ENCODE measurements around the gene ZC3H18. TPM values are rescaled to one million over a fixed set of nuclear protein-coding genes. Genes with fewer than 3 reads are reported as not detected.

Gene ZC3H18
- total RNA-seq, 6 experiments from 2014 or later = 37.9 to 49.3 (median 42.8) TPM

DNA sequence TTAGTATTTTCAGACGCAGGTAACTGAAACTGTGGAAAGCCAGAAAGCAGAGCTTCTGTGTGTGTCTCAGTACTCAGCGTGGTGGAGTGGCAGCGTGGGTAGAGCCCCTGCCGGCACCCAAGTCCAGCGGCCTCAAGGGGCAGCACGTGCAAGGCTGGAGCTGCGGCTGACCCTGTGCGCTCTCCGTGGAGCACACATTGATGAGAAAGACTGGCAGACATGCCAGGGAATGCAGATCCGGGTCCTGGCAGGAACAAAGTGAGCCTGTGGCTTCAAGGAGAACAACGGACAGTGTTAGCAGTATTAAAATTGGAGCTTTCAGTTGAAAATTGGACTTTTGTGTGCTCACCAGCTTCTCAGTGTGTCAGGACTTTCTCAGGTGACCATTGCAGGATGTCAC, 23.3 kb downstream of the ZC3H18 start:
- DNase-seq = no peak
- TF ChIP-seq, protein P1, sequence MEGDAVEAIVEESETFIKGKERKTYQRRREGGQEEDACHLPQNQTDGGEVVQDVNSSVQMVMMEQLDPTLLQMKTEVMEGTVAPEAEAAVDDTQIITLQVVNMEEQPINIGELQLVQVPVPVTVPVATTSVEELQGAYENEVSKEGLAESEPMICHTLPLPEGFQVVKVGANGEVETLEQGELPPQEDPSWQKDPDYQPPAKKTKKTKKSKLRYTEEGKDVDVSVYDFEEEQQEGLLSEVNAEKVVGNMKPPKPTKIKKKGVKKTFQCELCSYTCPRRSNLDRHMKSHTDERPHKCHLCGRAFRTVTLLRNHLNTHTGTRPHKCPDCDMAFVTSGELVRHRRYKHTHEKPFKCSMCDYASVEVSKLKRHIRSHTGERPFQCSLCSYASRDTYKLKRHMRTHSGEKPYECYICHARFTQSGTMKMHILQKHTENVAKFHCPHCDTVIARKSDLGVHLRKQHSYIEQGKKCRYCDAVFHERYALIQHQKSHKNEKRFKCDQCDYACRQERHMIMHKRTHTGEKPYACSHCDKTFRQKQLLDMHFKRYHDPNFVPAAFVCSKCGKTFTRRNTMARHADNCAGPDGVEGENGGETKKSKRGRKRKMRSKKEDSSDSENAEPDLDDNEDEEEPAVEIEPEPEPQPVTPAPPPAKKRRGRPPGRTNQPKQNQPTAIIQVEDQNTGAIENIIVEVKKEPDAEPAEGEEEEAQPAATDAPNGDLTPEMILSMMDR (IDR thresholded peaks at IDR 0.05) = no peak
- H3K4me1 Mint-ChIP-seq (ENCODE audit: low read depth) = no peaks in the 10 kb centered on the region
- peaks cover 21% of the 10 kb centered on the region for H3K36me3 Mint-ChIP-seq (ENCODE audit: low read depth)
- no peaks in the 10 kb centered on the region for H3K9me3 Mint-ChIP-seq
- no peak overlapping the region for H3K4me3 Mint-ChIP-seq
- no peaks in the 10 kb centered on the region; the same call in 1 of the 2 replicates for H3K27me3 Mint-ChIP-seq (ENCODE audit: insufficient read depth)
- H3K27ac Mint-ChIP-seq = no peak overlapping the region

DNA sequence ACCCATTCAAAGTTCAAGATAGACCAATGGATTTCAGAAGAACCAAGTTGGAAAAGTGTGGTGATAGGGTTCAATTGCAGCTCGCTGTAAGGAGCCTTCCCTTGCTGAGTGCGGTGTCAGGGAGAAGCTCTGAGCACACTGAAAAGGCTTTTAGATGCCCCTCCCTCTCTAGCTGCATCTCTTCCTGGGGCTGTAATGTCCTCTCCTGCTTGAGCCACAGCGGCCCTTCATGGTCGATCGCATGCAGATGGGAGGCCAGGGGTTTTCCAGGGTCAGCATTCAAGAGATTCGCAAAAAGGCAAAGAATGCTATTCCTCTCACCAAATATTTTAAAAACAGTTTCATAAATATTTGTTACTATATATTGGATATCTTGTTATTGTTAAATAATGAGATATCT, 23.7 kb downstream of the ZC3H18 start:
- H3K27me3 Mint-ChIP-seq (ENCODE audit: insufficient read depth) = no peaks in the 10 kb centered on the region; the same call in 1 of the 2 replicates
- peaks cover 21% of the 10 kb centered on the region for H3K36me3 Mint-ChIP-seq (ENCODE audit: low read depth)
- DNase-seq = no peak
- no peak overlapping the region for H3K27ac Mint-ChIP-seq
- H3K4me3 Mint-ChIP-seq = no peak overlapping the region
- H3K9me3 Mint-ChIP-seq = no peaks in the 10 kb centered on the region
- H3K4me1 Mint-ChIP-seq (ENCODE audit: low read depth) = no peaks in the 10 kb centered on the region
- TF ChIP-seq, protein P1 (IDR thresholded peaks at IDR 0.05) = no peak

DNA sequence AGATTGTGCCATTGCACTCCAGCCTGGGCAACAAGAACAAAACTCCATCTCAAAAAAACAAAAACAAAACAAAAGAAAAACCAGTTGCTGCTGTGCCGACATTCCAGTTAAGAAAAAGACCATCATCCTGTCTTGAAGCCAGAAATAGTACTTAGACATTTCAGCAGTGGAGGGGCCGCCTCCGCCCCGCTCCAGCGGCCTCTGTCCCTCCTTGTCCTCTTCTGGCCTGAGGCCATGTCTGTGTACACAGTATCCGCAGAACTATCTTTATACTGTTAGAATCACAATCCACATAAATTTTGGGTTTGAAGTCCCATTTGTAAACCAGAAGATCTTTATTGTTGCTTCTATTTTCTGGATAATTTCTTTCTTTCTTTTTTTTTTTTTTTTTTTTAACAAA, 24.9 kb downstream of the ZC3H18 start:
- DNase-seq = no peak
- no peak overlapping the region for H3K27ac Mint-ChIP-seq
- no peaks in the 10 kb centered on the region; the same call in 1 of the 2 replicates for H3K27me3 Mint-ChIP-seq (ENCODE audit: insufficient read depth)
- H3K9me3 Mint-ChIP-seq = no peaks in the 10 kb centered on the region
- peaks cover 19% of the 10 kb centered on the region for H3K36me3 Mint-ChIP-seq (ENCODE audit: low read depth)
- H3K4me3 Mint-ChIP-seq = no peak overlapping the region
- no peaks in the 10 kb centered on the region for H3K4me1 Mint-ChIP-seq (ENCODE audit: low read depth)
- TF ChIP-seq, protein P1 (IDR thresholded peaks at IDR 0.05) = no peak

GRCh38 chr16:88595921-88596320, 25.7 kb downstream of the ZC3H18 start:
- Mint-ChIP-seq H3K4me1 (ENCODE audit: low read depth) (no peaks in the 10 kb centered on the region), H3K36me3 (ENCODE audit: low read depth) (peaks cover 24% of the 10 kb centered on the region), H3K4me3 (no peak overlapping the region), H3K27me3 (ENCODE audit: insufficient read depth) (no peaks in the 10 kb centered on the region; the same call in 1 of the 2 replicates), H3K27ac (no peak overlapping the region), H3K9me3 (no peaks in the 10 kb centered on the region)
- no peak for DNase-seq
- TF ChIP-seq, protein P1 (IDR thresholded peaks at IDR 0.05) = no peak

DNA sequence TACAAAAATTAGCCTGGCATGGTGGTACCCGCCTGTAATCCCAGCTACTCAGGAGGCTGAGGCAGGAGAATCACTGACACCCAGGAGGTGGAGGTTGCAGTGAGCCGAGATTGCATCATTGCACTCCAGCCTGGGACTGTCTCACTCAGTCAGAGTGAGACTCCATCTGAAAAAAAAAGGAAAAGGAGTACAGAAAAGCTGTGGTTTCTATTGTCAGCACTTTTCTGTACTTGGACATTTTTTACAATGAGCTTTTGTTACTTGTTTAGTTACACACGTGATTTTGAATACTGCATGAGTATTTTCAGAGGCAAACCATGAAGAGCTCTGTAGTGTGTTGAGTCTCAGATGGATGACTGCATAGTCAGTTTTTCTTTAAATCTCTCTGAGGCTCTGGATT, 26.3 kb downstream of the ZC3H18 start:
- Mint-ChIP-seq H3K27ac (no peak overlapping the region), H3K4me1 (ENCODE audit: low read depth) (no peaks in the 10 kb centered on the region), H3K9me3 (no peaks in the 10 kb centered on the region), H3K36me3 (ENCODE audit: low read depth) (peaks cover 24% of the 10 kb centered on the region), H3K4me3 (no peak overlapping the region), H3K27me3 (ENCODE audit: insufficient read depth) (no peaks in the 10 kb centered on the region; the same call in 1 of the 2 replicates)
- TF ChIP-seq, protein P1 (IDR thresholded peaks at IDR 0.05) = no peak
- no peak for DNase-seq
